AG04450 (cell line): Measurements from ENCODE around the gene LPCAT1. TPM values are rescaled to one million over a fixed set of nuclear protein-coding genes. Genes with fewer than 3 reads are reported as not detected.

Source experiments
- CTCF ChIA-PET: fragments of 300-600, 350-600 bp; formaldehyde crosslinking; extraction: SDS; loops from one replicate; lab custom pipeline; 2022; ENCODE audit warnings: antibody characterized with exemption, inconsistent platforms; lab: Charles Lee
- POLR2A ChIA-PET: fragments of 350-600 bp; formaldehyde crosslinking; extraction: SDS; loops from one replicate; lab custom pipeline; 2021; ENCODE audit warnings: antibody characterized with exemption, inconsistent platforms; lab: Yijun Ruan, JAX
- DNase-seq: peaks from one replicate; pipeline ENCODE4 v3.0.0-alpha.2; 2011; ENCODE audit warnings: low read depth, low spot score
- H3K27ac ChIP-seq: one replicate; pipeline ENCODE4 v1.5.1; 2012; ENCODE audit warnings: low read depth, low read length, control low read depth
- H3K27me3 ChIP-seq: one replicate; pipeline ENCODE4 v1.6.0; 2012; ENCODE audit warnings: low read length; ENCODE audit not compliant: control insufficient read depth, insufficient read depth
- H3K4me3 ChIP-seq: 2 replicates; pipeline ENCODE4 v1.5.1; 2011; ENCODE audit warnings: mild to moderate bottlenecking, low read depth, low read length, control low read depth
- H3K9me3 ChIP-seq: 2 replicates; pipeline ENCODE4 v1.5.1; 2012; ENCODE audit warnings: low read length; ENCODE audit not compliant: control insufficient read depth, insufficient read depth
- polyA plus RNA-seq: library from polyadenylated mRNA; depleted of rRNA; stranded (reverse); fragments of >200 nt; gene quantifications from 2 replicates; pipeline ENCODE4 v1.2.3, GENCODE V29; 2011
- TF ChIP-seq, protein P1 (sequence below): IDR thresholded peaks from 2 replicates; pipeline ENCODE4 v1.5.1; 2011; ENCODE audit warnings: low read depth, low read length, control low read depth, inconsistent platforms

The LPCAT1 gene
- polyA plus RNA-seq, 1 experiment: 23.4 TPM

DNA sequence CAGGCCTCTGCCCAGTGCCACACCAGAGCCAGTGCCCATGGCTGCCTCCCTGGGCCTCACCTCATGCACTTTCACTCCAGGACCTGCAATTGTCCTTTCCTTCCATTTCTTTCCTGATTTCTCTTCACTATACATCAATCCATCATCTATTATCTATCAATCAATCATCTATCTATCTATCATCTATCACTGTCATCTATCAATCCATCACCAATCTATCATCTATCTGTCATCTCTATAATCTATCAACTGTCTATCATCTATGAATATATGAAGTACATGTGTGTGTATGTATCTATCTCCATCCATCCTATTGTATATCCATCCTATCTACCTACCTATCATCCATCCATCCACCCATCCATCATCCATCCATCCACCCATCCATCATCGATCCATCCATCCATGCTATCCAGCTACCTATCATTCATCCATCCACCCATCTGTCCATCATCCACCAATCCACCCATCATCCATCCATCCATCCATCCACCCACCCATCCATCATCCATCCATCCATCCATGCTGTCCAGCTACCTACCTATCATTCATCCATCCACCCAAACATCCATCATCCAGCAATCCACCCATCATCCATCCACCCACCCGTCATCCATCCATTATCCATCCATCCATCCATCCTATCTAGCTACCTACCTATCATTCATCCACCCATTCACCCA lies 105.4 kb downstream of the LPCAT1 start:
- TF ChIP-seq, protein P1, sequence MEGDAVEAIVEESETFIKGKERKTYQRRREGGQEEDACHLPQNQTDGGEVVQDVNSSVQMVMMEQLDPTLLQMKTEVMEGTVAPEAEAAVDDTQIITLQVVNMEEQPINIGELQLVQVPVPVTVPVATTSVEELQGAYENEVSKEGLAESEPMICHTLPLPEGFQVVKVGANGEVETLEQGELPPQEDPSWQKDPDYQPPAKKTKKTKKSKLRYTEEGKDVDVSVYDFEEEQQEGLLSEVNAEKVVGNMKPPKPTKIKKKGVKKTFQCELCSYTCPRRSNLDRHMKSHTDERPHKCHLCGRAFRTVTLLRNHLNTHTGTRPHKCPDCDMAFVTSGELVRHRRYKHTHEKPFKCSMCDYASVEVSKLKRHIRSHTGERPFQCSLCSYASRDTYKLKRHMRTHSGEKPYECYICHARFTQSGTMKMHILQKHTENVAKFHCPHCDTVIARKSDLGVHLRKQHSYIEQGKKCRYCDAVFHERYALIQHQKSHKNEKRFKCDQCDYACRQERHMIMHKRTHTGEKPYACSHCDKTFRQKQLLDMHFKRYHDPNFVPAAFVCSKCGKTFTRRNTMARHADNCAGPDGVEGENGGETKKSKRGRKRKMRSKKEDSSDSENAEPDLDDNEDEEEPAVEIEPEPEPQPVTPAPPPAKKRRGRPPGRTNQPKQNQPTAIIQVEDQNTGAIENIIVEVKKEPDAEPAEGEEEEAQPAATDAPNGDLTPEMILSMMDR: no peak
- ChIA-PET POLR2A (no interaction called here), CTCF (no interaction called here)
- DNase-seq: no peak
- Histone ChIP-seq H3K4me3 (no peak overlapping the region), H3K27ac (no peak overlapping the region), H3K27me3 (peaks cover 2% of the 10 kb centered on the region), H3K9me3 (peaks cover 23% of the 10 kb centered on the region)

DNA sequence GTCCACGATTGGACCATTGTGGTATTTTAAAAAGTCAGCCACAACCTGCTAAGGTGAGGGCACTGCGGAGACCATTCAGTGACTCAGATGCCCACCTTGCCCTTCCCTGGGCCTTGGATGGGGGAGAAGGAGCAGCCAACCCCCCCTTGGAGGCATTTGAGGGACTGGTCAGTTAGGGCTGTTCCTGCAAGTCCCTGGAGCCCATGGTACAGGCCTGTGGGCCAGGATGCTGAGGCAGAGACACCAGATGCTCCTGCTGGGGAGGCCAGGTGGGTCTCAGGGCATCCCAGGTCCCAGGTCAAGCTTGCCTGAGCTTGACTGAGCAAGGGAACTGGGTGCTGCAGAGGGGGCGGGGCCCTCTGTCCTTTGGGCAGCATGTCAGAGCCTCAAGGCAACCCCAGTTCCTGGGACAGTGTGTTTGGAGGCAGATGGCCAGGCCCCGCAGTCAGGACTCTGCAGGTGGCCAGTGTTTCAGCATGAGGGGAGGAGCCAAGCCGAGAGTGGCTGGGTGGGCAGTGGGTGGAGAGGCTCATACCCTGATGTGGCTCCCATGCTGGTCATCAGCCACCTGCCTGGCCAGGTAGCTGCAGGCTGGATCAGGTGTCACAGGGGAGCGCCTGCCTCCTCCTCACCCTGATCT lies 106.1 kb downstream of the LPCAT1 start:
- TF ChIP-seq, protein P1: no peak
- H3K9me3 ChIP-seq: peaks cover 16% of the 10 kb centered on the region

DNA sequence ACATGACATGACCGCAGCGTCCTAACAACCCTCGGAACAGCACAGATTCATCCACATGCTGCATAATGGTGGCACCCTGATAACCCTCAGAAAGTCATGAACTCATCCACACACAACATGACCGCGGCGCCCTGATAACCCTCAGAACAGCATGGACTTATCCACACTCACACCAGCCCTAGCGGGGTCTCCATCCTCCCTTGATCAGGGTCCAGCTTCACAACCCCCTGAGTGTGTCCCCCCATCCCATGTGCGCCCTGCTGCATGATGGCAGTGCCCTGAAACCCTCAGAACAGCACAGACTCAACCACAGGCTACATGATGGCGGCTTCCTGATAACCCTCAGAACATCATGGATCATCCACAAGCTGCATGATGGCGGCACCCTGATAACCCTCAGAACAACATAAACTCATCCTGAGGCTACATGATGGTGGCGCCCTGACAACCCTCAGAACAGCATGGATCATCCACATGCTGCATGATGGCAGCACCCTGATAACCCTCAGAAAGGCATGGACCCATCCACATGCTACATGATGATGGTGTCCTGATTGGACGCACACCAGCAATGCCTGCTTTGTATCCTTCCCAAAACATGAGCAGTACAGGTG lies 106.8 kb downstream of the LPCAT1 start:
- DNase-seq: no peak
- ChIA-PET POLR2A (no interaction called here), CTCF (no interaction called here)
- no peak overlapping the region for H3K4me3 ChIP-seq
- peaks cover 11% of the 10 kb centered on the region for H3K9me3 ChIP-seq
- peaks cover 6% of the 10 kb centered on the region for H3K27me3 ChIP-seq
- no peak overlapping the region for H3K27ac ChIP-seq
- TF ChIP-seq, protein P1: no peak

More for the DNA sequence above, 106.1 kb downstream of the LPCAT1 start:
- Histone ChIP-seq H3K27me3 (peaks cover 6% of the 10 kb centered on the region), H3K4me3 (no peak overlapping the region), H3K27ac (no peak overlapping the region)
- ChIA-PET CTCF (no interaction called here), POLR2A (no interaction called here)
- DNase-seq: no peak

DNA sequence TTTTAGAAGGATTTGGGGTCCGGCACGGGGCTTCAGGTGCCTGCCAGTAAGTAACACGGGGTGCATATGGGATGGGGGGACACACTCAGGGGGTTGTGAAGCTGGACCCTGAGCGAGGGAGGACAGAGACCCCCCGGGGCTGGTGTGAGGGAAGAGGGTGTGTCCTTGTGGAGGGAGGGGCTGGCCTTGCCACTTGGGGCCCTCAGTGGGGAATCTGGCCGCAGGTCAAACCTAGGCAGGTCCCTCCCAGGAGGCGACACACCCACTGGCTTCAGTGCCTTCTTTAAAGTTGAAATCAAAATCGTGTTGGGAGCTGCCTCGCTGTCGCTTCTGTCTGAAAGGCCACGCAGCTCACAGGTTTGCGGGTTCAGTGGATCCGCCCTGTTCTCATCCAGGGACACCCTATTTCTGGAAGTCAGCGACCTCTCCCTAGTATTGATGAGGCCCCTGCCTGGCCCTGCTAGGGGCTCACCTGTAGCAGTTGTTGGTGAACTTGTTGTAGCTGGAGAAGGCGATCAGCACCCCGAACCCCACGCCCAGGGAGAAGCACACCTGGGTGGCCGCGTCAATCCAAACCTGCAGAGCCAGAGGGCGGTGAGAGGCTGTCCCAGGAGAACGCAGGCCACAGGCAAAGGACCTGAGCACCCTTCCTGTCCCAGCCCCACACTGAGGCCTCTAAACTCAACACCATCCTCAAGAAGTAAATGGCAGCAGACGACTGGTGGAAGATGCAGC lies 108.0 kb downstream of the LPCAT1 start:
- H3K4me3 ChIP-seq: no peak overlapping the region
- H3K27ac ChIP-seq: no peak overlapping the region
- no peak for DNase-seq
- CTCF ChIA-PET: no interaction called here
- H3K27me3 ChIP-seq: peaks cover 6% of the 10 kb centered on the region
- TF ChIP-seq, protein P1: no peak
- POLR2A ChIA-PET: no interaction called here
- peaks cover 4% of the 10 kb centered on the region; the same call in 1 of the 2 replicates for H3K9me3 ChIP-seq

DNA sequence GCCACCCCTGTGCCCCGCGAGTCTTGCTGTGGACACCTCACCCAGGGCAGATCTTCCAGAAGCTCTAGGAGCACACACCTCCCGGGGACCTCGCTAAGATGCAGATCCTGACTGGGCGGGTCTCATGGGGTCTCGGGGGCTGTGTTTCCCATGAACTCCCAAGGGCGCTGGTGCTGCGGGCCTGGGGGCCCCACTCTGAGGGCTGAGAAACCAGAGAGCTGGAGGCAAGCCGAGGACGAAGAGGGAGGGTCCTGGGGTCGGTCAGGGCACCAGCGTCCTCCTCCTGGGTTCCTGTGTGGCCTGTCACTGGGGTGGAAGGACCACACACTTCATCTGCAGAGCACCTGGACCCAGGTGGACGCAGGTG lies 108.7 kb downstream of the LPCAT1 start:
- peaks cover 6% of the 10 kb centered on the region for H3K27me3 ChIP-seq
- ChIA-PET POLR2A (no interaction called here), CTCF (no interaction called here)
- H3K27ac ChIP-seq: no peak overlapping the region
- no peak for DNase-seq
- TF ChIP-seq, protein P1: no peak
- no peak overlapping the region for H3K4me3 ChIP-seq
- peaks cover 4% of the 10 kb centered on the region; the same call in 1 of the 2 replicates for H3K9me3 ChIP-seq
